Neural progenitor cell (in vitro differentiated cells): ENCODE results near the gene PTPA. TPM values are rescaled to one million over a fixed set of nuclear protein-coding genes. Genes with fewer than 3 reads are reported as not detected.

ENCODE experiments used
- DNase-seq: peaks from one replicate; pipeline ENCODE4 v3.0.0-alpha.2; 2016; ENCODE audit warnings: low spot score
- H2AFZ ChIP-seq: fragments of 200-600 bp; sonication (generic); replicated peaks from 2 replicates; pipeline ENCODE4 v1.6.1; 2016; ENCODE audit warnings: antibody characterized with exemption
- H3F3A ChIP-seq: fragments of 200-600 bp; sonication (generic); 2 replicates; pipeline ENCODE4 v1.6.1; 2016; ENCODE audit warnings: antibody characterized with exemption, low read depth
- H3K27ac ChIP-seq: fragments of 200-600 bp; sonication (generic); 2 replicates; pipeline ENCODE4 v1.5.1; 2016; ENCODE audit warnings: mild to moderate bottlenecking
- H3K27me3 ChIP-seq: fragments of 200-600 bp; sonication (generic); 2 replicates; pipeline ENCODE4 v1.6.1; 2016; ENCODE audit warnings: mild to moderate bottlenecking, moderate library complexity
- H3K36me3 ChIP-seq: fragments of 200-600 bp; sonication (generic); 2 replicates; pipeline ENCODE4 v1.5.1; 2016
- H3K4me1 ChIP-seq: fragments of 200-600 bp; sonication (generic); 2 replicates; pipeline ENCODE4 v1.6.1; 2016; ENCODE audit warnings: mixed run types
- H3K4me2 ChIP-seq: fragments of 200-600 bp; sonication (generic); 2 replicates; pipeline ENCODE4 v1.6.1; 2016
- H3K4me3 ChIP-seq: fragments of 200-600 bp; sonication (generic); 2 replicates; pipeline ENCODE4 v1.5.1; 2016
- H3K79me2 ChIP-seq: fragments of 200-600 bp; sonication (generic); 2 replicates; pipeline ENCODE4 v1.6.1; 2016; ENCODE audit warnings: low read depth
- H3K9ac ChIP-seq: fragments of 200-600 bp; sonication (generic); 2 replicates; pipeline ENCODE4 v1.6.1; 2016
- H3K9me3 ChIP-seq: fragments of 200-600 bp; sonication (generic); 2 replicates; pipeline ENCODE4 v1.5.1; 2016; ENCODE audit warnings: low read depth
- H4K20me1 ChIP-seq: fragments of 200-600 bp; sonication (generic); 2 replicates; pipeline ENCODE4 v1.6.1; 2016; ENCODE audit warnings: low read depth
- H3K27ac Mint-ChIP-seq: 3 replicates; pipeline ENCODE4 v1.8.0; 2021; ENCODE audit warnings: mixed read lengths
- H3K27me3 Mint-ChIP-seq: 2 replicates; pipeline ENCODE4 v1.8.0; 2022; ENCODE audit warnings: low read depth, mild to moderate bottlenecking, inconsistent platforms, moderate library complexity, mixed read lengths; ENCODE audit not compliant: insufficient read depth
- H3K36me3 Mint-ChIP-seq: 3 replicates; pipeline ENCODE4 v1.8.0; 2021; ENCODE audit warnings: mixed read lengths
- H3K4me1 Mint-ChIP-seq: 3 replicates; pipeline ENCODE4 v1.8.0; 2021; ENCODE audit warnings: mixed read lengths
- H3K4me3 Mint-ChIP-seq: 3 replicates; pipeline ENCODE4 v1.8.0; 2021; ENCODE audit warnings: mild to moderate bottlenecking, moderate library complexity, mixed read lengths
- H3K9me3 Mint-ChIP-seq: 3 replicates; pipeline ENCODE4 v1.8.0; 2020; ENCODE audit warnings: mixed read lengths
- CTCF ChIP-seq: fragments of 200-600 bp; sonication (generic); IDR thresholded peaks from 2 replicates; pipeline ENCODE4 v1.5.1; 2017; ENCODE audit warnings: antibody characterized with exemption, mild to moderate bottlenecking
- EZH2 ChIP-seq: fragments of 200-600 bp; sonication (generic); IDR thresholded peaks from 2 replicates; pipeline ENCODE4 v1.6.1; 2017; ENCODE audit warnings: antibody characterized with exemption, mild to moderate bottlenecking, moderate library complexity
- EZH2phosphoT487 ChIP-seq: fragments of 200-600 bp; sonication (generic); IDR thresholded peaks from 2 replicates; pipeline ENCODE4 v1.6.1; 2017; ENCODE audit warnings: antibody characterized with exemption
- total RNA-seq: library from RNA; depleted of rRNA; stranded (reverse); fragments of >200 nt; gene quantifications from 2 replicates; pipeline ENCODE4 v1.2.3, GENCODE V29; 2015; ENCODE audit warnings: low replicate concordance

PTPA gene
- total RNA-seq, 1 donor from 2014 or later: 82.4 TPM

- peaks cover 12% of the 10 kb centered on the region for H3K27me3 ChIP-seq
- DNase-seq: no peak
- no peaks in the 10 kb centered on the region for H3K36me3 ChIP-seq
- no peak overlapping the region for H3K9ac ChIP-seq
- peaks cover 27% of the 10 kb centered on the region for H3K4me1 ChIP-seq
- no peak overlapping the region for H2AFZ ChIP-seq
- H3K4me3 ChIP-seq: no peak overlapping the region
- H3K27me3 Mint-ChIP-seq: peaks cover 10% of the 10 kb centered on the region
- H3F3A ChIP-seq: peaks cover 23% of the 10 kb centered on the region
- no peaks in the 10 kb centered on the region for H3K79me2 ChIP-seq
- TF ChIP-seq CTCF (no peak), EZH2phosphoT487 (no peak), EZH2 (no peak)
- no peak overlapping the region for H3K4me3 Mint-ChIP-seq
- H3K4me1 Mint-ChIP-seq: peaks cover 53% of the 10 kb centered on the region
- no peaks in the 10 kb centered on the region for H3K9me3 ChIP-seq
- H4K20me1 ChIP-seq: no peaks in the 10 kb centered on the region
- H3K9me3 Mint-ChIP-seq: no peaks in the 10 kb centered on the region
- no peak overlapping the region for H3K27ac ChIP-seq
- H3K27ac Mint-ChIP-seq: no peak overlapping the region
- H3K4me2 ChIP-seq: no peak overlapping the region
- H3K36me3 Mint-ChIP-seq: no peaks in the 10 kb centered on the region
Measured at GRCh38 chr9:129170229-129170628, 59.0 kb downstream of the PTPA start.

- Histone ChIP-seq H4K20me1 (peaks cover 9% of the 10 kb centered on the region), H3K4me3 (no peak overlapping the region), H3K79me2 (peaks cover 12% of the 10 kb centered on the region), H3K27me3 (peaks cover 12% of the 10 kb centered on the region), H3K4me1 (peaks cover 27% of the 10 kb centered on the region), H3K9me3 (no peaks in the 10 kb centered on the region), H2AFZ (no peak overlapping the region), H3K27ac (no peak overlapping the region), H3F3A (peaks cover 33% of the 10 kb centered on the region), H3K36me3 (no peaks in the 10 kb centered on the region), H3K9ac (no peak overlapping the region), H3K4me2 (no peak overlapping the region)
- Mint-ChIP-seq H3K4me1 (peaks cover 49% of the 10 kb centered on the region), H3K36me3 (no peaks in the 10 kb centered on the region), H3K9me3 (no peaks in the 10 kb centered on the region), H3K4me3 (peak overlapping the region; percentile 55), H3K27me3 (peaks cover 13% of the 10 kb centered on the region), H3K27ac (no peak overlapping the region)
- TF ChIP-seq EZH2phosphoT487 (no peak), EZH2 (no peak), CTCF (no peak)
- peak; percentile 43 for DNase-seq
Measured at GRCh38 chr9:129171993-129172751, 61.0 kb downstream of the PTPA start.

- Histone ChIP-seq H3K27me3 (peaks cover 12% of the 10 kb centered on the region), H3K27ac (no peak overlapping the region)
Measured at GRCh38 chr9:129172816-129173215, 61.6 kb downstream of the PTPA start.

More at GRCh38 chr9:129172816-129173215, 61.6 kb downstream of the PTPA start:
- peak; percentile 45 for DNase-seq
- TF ChIP-seq EZH2phosphoT487 (no peak), EZH2 (no peak), CTCF (no peak)
- peaks cover 23% of the 10 kb centered on the region for H3K4me1 ChIP-seq
- no peaks in the 10 kb centered on the region for H3K36me3 ChIP-seq
- H3K9me3 ChIP-seq: no peaks in the 10 kb centered on the region
- H2AFZ ChIP-seq: no peak overlapping the region
- no peak overlapping the region for H3K4me3 ChIP-seq
- no peak overlapping the region for H3K4me2 ChIP-seq
- H3K4me1 Mint-ChIP-seq: peaks cover 43% of the 10 kb centered on the region
- peak overlapping the region; percentile 55 for H3K4me3 Mint-ChIP-seq
- H3K79me2 ChIP-seq: peaks cover 16% of the 10 kb centered on the region
- peaks cover 32% of the 10 kb centered on the region for H3F3A ChIP-seq
- H3K36me3 Mint-ChIP-seq: no peaks in the 10 kb centered on the region
- H3K27ac Mint-ChIP-seq: peak overlapping the region; percentile 17
- no peaks in the 10 kb centered on the region for H3K9me3 Mint-ChIP-seq
- H3K27me3 Mint-ChIP-seq: peaks cover 11% of the 10 kb centered on the region
- H3K9ac ChIP-seq: no peak overlapping the region
- H4K20me1 ChIP-seq: peaks cover 12% of the 10 kb centered on the region
